DMS79 (cell line): Measurements from ENCODE around the gene HDAC2.
"Not testable (repeated sequence)": the region's sequence is repeated elsewhere in the genome, so short reads cannot be mapped to it uniquely, and the experiment has no call there.

Experiments
- DNase-seq: peaks from one replicate; lab custom pipeline; 2025; lab: John Stamatoyannopoulos, UW

The HDAC2 gene

DNA sequence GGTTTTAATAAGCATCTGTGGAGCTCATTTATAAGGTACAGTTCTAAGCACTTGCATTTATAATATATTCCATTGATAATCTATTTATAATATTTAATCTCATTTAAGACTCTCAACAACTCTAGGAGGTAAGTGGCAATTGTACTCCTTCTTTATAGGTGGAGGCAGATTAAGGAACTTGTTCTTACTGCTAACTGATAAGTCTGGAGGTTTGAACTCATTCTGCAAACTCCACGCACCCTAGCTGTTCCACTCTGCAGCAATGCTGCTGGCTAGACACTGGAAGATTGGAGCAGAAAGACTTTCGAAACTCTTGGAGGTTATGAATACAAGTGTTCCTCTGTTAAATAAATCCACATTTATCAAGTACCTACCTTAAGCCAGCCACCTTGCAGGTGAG, 793 bp upstream of the HDAC2 start:
- no peak for DNase-seq

DNA sequence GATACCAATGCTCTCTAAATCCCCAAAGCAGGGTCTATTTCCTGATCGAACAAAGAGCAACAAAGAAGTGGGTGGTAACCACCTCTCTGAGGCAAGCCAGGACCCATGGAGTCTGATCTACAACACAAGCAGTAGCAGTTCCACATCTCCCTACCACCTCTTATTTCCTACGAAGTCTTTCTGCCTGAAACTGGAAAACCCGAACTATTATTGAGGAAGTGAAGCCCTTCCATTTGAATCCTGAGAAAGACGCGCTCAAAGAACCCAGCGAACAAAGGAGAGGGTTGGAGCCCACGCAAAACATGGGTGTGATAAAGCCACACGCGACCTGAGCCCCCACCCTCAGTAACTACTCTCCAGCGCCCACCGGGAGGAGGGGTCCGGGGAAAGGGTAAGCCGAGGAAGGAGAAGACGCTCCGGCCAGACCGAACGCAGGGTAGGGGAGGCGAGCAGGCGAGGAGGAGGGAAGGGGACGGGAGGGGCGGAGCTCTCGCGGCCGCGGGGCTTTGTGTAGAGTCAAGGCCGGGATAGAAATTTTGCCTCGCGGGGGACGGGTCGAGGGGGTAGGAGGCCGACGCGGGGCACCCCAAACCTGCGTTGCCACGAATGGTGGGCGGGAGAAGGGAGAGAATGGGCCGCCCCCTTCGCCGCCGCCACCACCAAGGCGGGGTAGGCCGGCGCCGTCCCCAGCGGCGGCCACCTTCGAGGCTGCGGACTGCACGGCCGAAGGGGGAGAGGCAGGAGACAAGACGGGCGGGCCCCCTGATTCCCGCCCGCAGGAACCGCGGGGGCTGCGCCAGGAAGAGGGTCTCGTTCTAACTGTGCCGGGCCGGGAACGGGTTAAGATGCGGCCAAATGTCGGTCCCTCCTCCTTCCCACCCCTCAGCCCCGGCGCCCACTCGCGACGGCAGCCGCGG, 802 bp downstream of the HDAC2 start:
- peak; percentile 52 for DNase-seq

DNA sequence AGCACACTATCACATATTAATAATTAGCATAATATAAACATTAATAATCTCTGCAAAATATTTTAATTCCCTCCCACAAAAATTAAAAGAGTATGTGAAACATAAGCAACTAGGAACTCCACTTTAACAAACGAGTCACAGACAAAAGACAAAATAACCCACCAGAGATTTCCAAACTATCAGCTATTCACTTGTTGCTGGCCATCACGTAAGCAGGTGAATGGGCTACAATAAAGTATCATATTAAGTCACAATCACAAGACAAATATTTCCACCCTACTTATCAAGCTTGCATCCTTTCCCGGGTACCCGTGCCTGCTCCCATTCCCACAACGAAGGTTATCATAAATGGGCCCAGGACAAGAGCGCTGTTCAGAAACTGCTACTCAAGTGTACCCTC, 2.5 kb downstream of the HDAC2 start:
- DNase-seq = no peak

DNA sequence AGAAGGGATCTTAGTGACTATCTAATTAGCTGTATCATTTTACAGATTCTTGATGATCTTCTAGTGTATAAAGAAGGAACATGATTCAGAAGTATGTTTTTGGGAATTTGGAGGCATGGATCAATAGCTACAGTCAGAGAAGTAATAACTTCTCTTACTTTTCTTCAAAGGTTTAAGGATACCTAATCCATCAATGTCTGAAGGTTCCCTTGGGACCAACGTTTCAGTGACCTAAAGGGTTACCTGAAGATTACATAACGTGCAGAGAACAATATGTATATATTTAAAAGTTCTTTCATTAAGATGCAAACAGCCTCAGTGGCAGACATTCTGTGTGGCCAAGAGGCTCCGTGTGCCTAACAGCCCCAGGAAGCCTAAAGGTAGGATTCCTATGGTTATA, 3.2 kb downstream of the HDAC2 start:
- DNase-seq = no peak

DNA sequence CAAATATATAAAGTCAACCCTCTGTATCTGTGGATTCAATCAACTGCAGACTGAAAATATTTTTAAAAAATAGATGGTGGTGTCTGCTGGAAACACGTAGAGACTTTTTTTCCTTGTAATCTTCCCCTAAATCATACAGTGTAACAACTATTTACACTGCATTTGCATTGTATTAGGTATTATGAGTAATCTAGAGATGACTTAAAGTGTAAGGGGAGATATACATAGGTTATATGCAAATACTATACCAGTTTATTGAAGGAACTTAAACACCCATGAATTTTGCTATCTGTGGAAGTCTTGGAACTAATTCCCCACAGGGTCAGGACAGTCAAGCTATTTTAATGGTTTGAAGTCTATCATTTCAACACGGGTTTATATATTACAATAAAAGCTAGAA, 10.2 kb downstream of the HDAC2 start:
- no peak for DNase-seq

DNA sequence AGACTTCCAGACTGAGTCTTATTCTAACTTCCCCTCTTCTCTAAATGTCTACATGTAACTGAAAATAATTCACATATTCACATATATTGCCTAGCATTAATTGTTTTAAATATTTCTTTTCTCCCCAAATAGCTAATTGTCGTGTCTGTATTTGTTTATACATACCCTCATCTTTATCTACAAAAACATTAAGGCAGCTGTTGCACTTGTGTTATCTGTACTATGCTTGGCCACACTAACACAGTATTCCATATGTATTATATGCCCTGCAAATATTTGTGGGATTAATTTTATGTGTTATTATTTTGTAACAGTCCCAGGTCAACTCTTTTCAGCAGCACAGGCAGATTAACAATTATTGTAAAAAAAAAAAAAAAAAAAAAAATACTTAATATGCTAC, 11.7 kb downstream of the HDAC2 start:
- DNase-seq = no peak

DNA sequence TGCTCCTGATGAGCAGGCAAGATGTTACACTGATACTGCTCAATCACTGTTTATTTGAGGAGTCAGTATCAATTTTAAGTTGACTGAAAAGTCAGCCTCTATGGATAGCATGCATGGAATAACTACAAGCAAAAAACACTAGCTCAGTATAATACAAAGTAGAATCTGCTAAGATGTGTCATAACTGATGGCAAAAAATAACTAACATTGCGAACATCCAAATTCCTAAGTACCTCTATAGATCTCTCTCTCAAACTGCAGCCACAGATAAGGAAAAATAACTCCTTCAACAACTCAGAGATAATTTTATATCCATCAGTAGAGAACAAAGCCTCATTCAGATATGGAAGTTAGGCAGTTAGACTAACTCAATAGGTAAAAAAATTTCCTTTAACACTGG, 16.3 kb downstream of the HDAC2 start:
- DNase-seq = no peak

DNA sequence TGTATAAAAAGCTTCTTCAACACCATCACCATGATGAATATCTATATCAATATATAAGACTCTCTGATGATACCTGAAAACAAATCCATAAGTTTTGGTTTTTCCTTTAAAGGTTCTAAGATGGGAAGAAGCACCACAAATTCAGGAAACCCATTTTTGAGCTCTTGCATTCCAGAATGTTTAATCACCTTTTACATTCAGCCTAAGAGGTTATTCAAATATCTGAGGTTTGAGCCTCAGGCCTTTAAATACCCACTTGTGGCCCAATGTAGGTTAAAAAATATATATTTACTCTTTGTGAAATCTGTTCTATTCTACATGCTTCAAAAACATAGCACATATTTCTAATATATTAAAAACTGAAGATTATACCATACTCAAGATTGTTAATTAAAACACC, 17.6 kb downstream of the HDAC2 start:
- DNase-seq = no peak

DNA sequence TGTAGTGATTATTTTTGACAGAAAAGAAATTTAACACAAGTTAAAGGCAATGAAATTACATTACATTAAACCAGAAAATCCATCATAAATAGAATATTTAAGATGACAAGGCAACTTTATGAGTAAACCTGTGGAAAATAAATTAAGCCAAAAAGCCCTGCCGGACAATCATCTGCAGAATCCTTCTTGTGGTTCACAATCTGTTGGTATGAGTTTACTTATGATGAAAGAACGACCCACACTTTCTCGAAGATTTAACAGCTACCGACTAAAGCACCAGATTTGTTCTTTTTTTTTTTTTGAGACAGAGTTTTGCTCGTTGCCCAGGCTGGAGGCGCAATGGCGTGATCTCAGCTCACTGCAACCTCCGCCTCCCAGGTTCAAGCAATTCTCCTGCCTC, 21.4 kb downstream of the HDAC2 start:
- no peak for DNase-seq

DNA sequence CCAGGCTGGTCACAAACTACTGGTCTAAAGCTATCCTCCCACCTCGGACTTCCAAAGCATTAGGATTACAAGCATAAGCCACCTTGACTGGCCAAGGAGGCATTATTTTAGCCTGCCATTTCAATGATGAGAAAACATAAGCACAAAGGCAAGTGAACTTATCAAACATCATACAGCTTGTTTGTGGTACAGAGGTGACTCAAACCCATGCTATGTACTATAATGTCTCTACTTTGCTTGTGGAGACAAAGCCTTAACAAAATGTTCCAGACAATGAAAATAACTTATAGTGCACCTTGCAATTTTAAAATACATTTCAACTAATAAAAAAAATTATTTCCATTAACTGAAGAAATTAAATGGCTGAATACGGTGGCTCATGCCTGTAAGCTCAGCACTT, 26.2 kb downstream of the HDAC2 start:
- no peak for DNase-seq

DNA sequence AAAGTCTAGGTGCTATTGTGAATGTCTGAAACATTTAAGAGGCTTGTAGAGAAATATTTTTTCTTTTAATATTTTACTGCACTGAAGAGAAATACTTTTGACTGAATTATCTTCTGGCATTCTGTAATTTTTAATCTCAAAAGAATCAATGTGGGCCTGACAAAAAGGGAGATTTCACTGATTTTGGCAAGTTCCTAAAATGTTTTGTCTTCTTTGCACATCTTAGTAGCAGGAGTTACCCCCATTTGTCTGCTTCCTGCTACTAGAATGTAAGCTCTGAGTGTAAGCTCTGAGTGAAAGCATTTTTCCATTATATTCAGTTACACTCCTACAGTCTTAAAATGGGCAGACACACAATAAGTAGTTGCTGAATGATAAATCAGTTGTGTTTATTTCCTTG, 31.1 kb downstream of the HDAC2 start:
- no peak for DNase-seq

DNA sequence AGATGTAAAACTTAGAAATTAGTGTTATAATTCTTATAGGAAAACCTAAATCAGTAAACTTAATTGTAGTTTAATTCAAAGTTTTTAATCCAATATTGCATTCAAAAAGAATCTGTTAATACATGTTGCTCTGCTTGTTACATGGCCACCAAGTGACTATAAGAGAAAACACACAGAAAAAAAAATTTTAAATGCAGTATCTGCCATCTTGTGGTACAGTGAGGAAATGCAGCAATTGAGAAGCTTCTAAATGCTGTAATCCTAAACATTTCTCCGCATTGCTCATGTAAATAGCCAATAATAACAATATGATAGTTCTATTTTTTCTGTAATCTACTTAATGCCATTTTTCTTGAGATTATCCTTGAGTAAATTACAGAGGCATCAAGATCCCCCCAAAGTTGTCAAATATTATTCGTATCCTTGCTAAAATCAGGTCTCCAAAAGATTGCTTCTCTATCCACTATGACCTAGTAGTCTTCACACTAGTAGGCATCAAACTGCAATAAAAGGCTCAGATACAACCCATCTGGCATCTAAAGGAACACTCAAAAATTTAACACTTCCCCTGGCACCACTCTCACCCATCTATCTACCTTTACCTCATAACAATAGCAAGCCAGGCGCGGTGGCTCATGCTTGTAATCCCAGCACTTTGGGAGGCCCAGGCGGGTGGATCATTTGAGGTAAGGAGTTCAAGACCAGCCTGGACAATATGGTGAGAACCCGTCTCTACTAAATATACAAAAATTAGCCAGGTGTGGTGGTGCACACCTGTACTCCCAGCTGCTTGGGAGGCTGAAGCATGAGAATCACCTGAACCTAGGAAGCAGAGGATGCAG, 34.6 kb downstream of the HDAC2 start:
- DNase-seq = peak; percentile 17

DNA sequence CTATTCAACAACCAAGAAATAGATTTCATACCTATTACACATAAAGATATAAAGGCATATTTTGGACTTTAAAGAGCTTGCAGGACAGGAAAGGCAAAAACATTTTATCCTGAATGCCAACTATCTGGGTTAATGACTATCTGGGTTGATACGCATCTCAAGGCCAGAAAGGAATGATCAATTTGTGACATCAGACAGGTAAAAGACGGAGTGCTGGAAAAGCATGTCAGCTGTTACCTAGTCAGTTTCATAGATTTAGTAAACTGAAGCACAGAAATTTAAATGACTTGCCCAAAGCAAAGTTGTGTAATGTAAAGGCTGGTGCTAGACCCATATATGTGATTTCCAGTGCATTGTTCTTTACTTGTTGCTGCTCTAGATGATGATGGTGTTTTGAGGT, 36.8 kb downstream of the HDAC2 start:
- no peak for DNase-seq

DNA sequence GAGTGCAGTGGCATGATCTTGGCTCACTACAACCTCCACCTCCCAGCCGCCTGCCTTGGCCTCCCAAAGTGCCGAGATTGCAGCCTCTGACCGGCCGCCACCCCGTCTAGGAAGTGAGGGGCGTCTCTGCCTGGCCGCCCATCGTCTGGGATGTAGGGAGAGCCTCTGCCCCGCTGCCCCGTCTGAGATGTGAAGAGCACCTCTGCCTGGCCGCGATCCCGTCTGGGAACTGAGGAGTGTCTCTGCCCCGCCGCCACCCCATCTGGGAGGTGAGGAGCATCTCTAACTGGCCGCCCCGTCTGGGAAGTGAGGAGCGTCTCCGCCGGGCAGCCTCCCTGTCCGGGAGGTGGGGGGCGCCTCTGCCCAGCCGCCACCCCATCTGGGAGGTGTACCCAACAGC, 39.0 kb downstream of the HDAC2 start:
- not testable (repeated sequence) for DNase-seq

DNA sequence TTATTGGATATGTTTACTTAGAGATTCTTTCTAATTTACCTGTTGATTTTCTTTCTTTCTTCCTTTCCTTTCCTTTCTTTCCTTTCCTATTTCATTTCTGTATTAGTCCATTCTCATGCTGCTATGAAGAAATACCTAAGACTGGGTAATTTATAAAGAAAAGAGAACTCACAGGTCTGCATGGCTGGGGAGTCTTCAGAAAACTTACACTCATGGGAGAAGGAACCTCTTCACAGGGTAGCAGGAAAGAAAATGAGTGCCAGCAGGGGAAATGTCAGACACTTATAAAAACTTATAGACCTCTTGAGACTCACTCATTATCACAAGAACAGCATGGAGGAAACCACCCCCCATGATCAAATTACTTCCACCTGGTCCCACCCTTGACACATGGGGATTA, 40.8 kb downstream of the HDAC2 start:
- DNase-seq = no peak

DNA sequence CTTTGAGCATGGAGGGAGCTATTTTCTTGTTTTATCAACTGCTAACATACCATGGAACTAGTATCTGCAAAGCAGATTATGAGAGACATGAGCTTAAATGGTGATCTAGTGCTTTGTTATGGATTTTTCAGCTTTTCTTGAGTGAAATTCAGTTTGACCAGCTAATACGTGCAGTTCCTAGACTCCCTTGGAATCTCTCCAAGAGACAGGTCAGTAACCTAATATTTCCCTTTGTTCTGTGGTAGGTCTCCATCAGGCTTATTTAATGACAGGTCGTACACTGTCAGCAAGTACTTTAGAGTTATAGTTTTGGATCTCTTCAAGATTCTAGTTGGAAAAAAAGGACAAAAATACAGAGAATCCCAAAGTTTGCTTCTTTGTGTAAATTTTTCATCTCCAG, 43.9 kb downstream of the HDAC2 start:
- DNase-seq = peak; percentile 29

DNA sequence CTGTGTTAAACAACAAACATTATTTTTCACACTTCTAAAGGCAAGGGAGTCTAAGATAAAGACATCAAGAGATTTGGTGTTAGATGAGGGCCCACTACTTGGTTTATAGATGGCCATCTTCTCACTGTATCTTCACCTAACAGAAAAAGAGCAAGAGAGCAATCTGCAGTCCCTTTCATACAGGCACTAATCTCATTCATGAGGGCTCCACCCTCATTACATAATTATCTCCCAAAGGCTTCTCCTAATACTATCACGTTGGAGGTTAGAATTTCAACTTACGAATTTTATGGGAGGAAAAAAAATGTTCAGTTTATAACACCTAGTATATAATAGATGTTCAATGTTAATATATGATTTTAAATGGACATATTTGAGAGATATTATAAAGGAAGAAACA, 45.6 kb downstream of the HDAC2 start:
- DNase-seq = no peak

DNA sequence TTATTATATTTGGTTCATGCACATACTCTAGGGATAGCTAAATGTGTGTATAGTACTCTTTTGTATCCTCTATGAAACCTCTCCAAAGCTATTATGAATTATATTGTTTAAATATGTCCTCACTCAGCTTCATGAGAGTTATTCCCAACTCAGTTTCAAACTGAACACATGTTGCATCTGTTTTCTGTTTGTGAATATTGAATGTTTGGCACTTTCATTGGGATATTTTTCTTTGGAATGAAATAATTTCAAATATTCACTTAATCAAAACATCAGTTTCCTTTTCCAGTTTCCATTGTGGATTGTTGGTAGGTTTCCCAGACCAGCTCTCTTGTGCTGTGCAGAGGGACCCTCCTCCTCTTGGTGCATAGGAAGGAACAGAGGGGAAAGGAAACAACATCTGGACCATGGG, 46.6 kb downstream of the HDAC2 start:
- DNase-seq = no peak

DNA sequence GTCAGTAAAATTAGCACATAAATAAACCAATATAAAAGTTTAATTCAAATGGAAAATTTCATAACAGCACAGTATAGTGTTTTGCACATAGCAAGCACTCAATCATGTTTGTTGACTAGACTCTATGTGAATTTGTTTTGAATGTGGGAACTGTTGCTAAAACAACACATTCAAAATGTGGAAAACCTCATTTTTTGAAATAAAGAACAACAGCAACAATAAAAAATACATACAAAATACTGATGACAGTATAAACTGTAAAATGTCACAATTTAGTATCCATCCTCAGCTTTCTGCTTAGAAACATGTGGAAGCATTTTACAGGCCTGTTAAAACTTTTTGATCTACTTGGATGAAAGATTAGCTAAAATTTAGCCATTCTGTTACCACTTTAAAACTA, 47.4 kb downstream of the HDAC2 start:
- no peak for DNase-seq

DNA sequence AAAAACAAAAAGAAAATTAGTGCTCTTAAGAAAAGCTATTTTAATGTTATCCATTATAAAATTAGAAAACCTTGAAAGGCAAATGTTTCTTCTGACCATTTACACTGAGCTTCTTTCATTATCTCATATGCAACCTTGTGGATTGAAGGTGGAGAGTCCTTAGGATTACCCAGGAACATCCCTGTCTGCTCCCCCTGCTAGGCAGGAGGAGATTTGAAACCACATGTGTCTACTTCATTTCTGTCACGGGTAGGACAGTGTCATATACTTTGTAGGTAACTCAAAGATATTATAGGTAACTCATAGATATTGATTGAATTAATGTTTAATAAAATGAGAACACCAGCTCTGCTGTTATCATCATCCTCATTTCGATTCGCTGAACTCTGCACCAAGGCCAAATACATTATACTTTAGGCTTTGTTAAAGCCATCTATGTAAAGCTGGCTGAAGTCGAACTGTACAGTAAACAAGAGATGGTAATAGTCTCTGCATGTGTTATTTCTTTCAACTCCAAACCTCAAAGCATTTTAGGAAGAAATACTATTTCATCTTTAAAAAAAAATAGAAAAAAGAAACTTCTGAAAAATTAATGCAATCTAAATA, 49.5 kb downstream of the HDAC2 start:
- DNase-seq = no peak

DNA sequence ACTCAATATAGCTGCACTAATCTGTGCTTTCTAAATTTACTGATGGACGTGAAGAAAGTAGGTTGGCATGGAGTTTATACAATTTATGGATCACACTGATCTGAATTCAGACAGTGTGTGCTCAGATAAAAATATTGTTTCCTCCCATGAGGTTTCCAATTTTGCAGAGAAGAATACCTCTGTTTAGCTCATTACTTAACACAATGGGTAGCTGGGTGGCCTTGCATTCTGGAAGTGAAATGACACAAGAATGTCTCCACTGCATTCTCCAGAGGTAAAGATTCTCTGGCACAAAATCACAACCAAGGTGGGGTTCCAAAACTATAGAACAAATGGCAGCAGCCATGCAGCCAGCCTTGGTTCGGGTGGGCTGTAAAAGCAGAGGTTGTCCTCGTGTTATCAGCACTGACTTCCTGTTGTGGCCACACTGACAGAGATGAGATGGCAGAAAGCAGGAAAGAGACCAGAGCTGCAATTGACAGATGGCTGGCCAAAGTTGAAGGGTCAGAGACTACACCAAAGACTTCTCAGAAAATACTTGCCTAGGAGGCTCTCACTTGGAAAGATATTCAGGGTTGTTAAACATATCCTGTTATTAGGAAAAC, 50.2 kb downstream of the HDAC2 start:
- no peak for DNase-seq

DNA sequence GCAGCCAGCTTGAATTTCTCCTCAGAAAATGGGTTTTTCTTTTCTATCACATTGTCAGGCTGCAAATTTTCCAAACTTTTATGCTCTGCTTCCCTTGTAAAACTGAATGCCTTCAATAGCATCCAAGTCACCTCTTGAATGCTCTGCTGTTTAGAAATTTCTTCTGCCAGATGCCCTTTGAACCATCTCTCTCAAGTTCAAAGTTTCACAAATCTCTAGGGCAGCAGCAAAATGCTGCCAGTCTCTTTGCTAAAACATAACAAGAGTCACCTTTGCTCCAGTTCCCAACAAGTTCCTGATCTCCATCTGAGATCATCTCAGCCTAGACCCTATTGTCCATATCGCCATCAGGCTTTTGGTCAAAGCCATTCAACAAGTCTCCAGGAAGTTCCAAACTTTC, 60.7 kb downstream of the HDAC2 start:
- not testable (repeated sequence) for DNase-seq
